IMR-90 (cell line): ENCODE results near the gene CPNE1. TPM values are rescaled to one million over a fixed set of nuclear protein-coding genes. Genes with fewer than 3 reads are reported as not detected.

ENCODE experiments used
- ATAC-seq: fragments of 200-7000 bp; cut with Tn5 transposase; 2 replicates; pipeline ENCODE4 v1.9.1; 2020; ENCODE audit warnings: low read depth, mild to moderate bottlenecking, moderate library complexity
- BruUV-seq: library from RNA; stranded (reverse); fragments of 400-500 nt; replicated peaks from 2 replicates; lab custom pipeline; 2021; lab: Mats Ljungman, UMichigan
- CTCF ChIA-PET: fragments of 300-600 bp; formaldehyde crosslinking; extraction: SDS; loops from one replicate; lab custom pipeline; 2021; ENCODE audit warnings: antibody characterized with exemption; lab: Yijun Ruan, JAX
- POLR2A ChIA-PET: fragments of 300-600 bp; sonication (Branson Sonifier 250); formaldehyde crosslinking; loops from one replicate; lab custom pipeline; 2022; ENCODE audit warnings: antibody characterized with exemption; ENCODE audit not compliant: unreplicated experiment; lab: Charles Lee
- DNase-seq: peaks from one replicate; pipeline ENCODE4 v3.0.0; 2013
- H2AFZ ChIP-seq: replicated peaks from 2 replicates; pipeline ENCODE3; 2013; ENCODE audit warnings: low read length, mild to moderate bottlenecking; ENCODE audit not compliant: poor library complexity
- H2AK5ac ChIP-seq: 2 replicates; pipeline ENCODE4 v1.6.1; 2013; ENCODE audit warnings: low read depth, low read length, inconsistent platforms
- H2AK9ac ChIP-seq: replicated peaks from 2 replicates; pipeline ENCODE3; 2013; ENCODE audit warnings: mild to moderate bottlenecking, low read depth, low read length, moderate library complexity; ENCODE audit not compliant: poor library complexity
- H2BK120ac ChIP-seq: 2 replicates; pipeline ENCODE4 v1.6.1; 2013; ENCODE audit warnings: low read depth, low read length, inconsistent platforms
- H2BK15ac ChIP-seq: 3 replicates; pipeline ENCODE4 v1.6.1; 2013; ENCODE audit warnings: low read depth, low read length, inconsistent platforms
- H2BK20ac ChIP-seq: 2 replicates; pipeline ENCODE4 v1.6.1; 2013; ENCODE audit warnings: low read depth, mild to moderate bottlenecking, inconsistent platforms, low read length, moderate library complexity
- H2BK5ac ChIP-seq: 2 replicates; pipeline ENCODE4 v1.6.1; 2013; ENCODE audit warnings: mild to moderate bottlenecking, low read depth, low read length, inconsistent platforms; ENCODE audit not compliant: poor library complexity, severe bottlenecking
- H3K14ac ChIP-seq: replicated peaks from 2 replicates; pipeline ENCODE4 v1.6.1; 2013; ENCODE audit warnings: low read depth, low read length, inconsistent platforms
- H3K18ac ChIP-seq: 2 replicates; pipeline ENCODE4 v1.6.1; 2013; ENCODE audit warnings: low read depth, low read length, control low read depth
- H3K23ac ChIP-seq: 2 replicates; pipeline ENCODE4 v1.6.1; 2013; ENCODE audit warnings: low read depth, low read length, inconsistent platforms
- H3K27ac ChIP-seq: 2 replicates; pipeline ENCODE4 v1.5.1; 2013; ENCODE audit warnings: mild to moderate bottlenecking, control low read depth, low read length; ENCODE audit not compliant: insufficient read depth
- H3K27me3 ChIP-seq: 2 replicates; pipeline ENCODE4 v1.6.1; 2013; ENCODE audit warnings: low read length; ENCODE audit not compliant: control insufficient read depth, insufficient read depth
- H3K36me3 ChIP-seq: 2 replicates; pipeline ENCODE4 v1.6.1; 2013; ENCODE audit warnings: low read length, mixed read lengths; ENCODE audit not compliant: control insufficient read depth, insufficient read depth
- H3K4ac ChIP-seq: 2 replicates; pipeline ENCODE4 v1.6.1; 2013; ENCODE audit warnings: low read depth, low read length, inconsistent platforms
- H3K4me1 ChIP-seq: 2 replicates; pipeline ENCODE4 v1.6.1; 2013; ENCODE audit warnings: low read length, mixed read lengths; ENCODE audit not compliant: control insufficient read depth, insufficient read depth
- H3K4me2 ChIP-seq: 2 replicates; pipeline ENCODE4 v1.6.1; 2013; ENCODE audit warnings: low read depth, mild to moderate bottlenecking, control low read depth, low read length, moderate library complexity
- H3K4me3 ChIP-seq: 2 replicates; pipeline ENCODE4 v1.5.1; 2013; ENCODE audit warnings: low read depth, mild to moderate bottlenecking, control low read depth, low read length, moderate library complexity; ENCODE audit not compliant: insufficient read depth
- H3K56ac ChIP-seq: 2 replicates; pipeline ENCODE4 v1.6.1; 2013; ENCODE audit warnings: low read length, inconsistent platforms; ENCODE audit not compliant: insufficient read depth; ENCODE audit errors: extremely low read depth
- H3K79me1 ChIP-seq, 2 experiments: 2 replicates each; pipeline ENCODE4 v1.6.1; 2013; ENCODE audit warnings: low read length in 2 of 2, inconsistent platforms in 1 of 2, low read depth in 1 of 2
- H3K9ac ChIP-seq: 2 replicates; pipeline ENCODE4 v1.6.1; 2013; ENCODE audit warnings: low read depth, low read length, control low read depth
- H3K9me1 ChIP-seq: 2 replicates; pipeline ENCODE4 v1.6.1; 2013; ENCODE audit warnings: low read length, inconsistent platforms; ENCODE audit not compliant: insufficient read depth
- H3K9me3 ChIP-seq: 2 replicates; pipeline ENCODE4 v1.6.1; 2013; ENCODE audit warnings: low read length; ENCODE audit not compliant: control insufficient read depth, insufficient read depth
- H4K20me1 ChIP-seq: 2 replicates; pipeline ENCODE4 v1.6.1; 2013; ENCODE audit warnings: low read length, inconsistent platforms; ENCODE audit not compliant: insufficient read depth
- H4K5ac ChIP-seq: 2 replicates; pipeline ENCODE4 v1.6.1; 2013; ENCODE audit warnings: mild to moderate bottlenecking, low read depth, low read length, control low read depth
- H4K8ac ChIP-seq, 2 experiments: 2 replicates each; pipeline ENCODE4 v1.6.1; 2013; ENCODE audit warnings: low read depth in 2 of 2, low read length in 2 of 2, control low read depth in 1 of 2, inconsistent platforms in 1 of 2
- H4K91ac ChIP-seq: 2 replicates; pipeline ENCODE4 v1.6.1; 2013; ENCODE audit warnings: low read depth, low read length, inconsistent platforms; ENCODE audit not compliant: insufficient read depth
- BHLHE40 ChIP-seq: fragments of 150-350 bp; IDR thresholded peaks from 2 replicates; pipeline ENCODE4 v1.6.1; 2016; ENCODE audit warnings: mild to moderate bottlenecking, low read depth, low read length
- CEBPB ChIP-seq: IDR thresholded peaks from 2 replicates; pipeline ENCODE4 v1.6.1; 2012; ENCODE audit warnings: low read depth, low read length, improper control_type of control experiment
- CHD1 ChIP-seq: IDR thresholded peaks from 2 replicates; pipeline ENCODE4 v1.6.1; 2012; ENCODE audit warnings: low read depth, low read length, improper control_type of control experiment
- FOS ChIP-seq: fragments of 150-350 bp; IDR thresholded peaks from 2 replicates; pipeline ENCODE4 v1.6.1; 2016; ENCODE audit warnings: low read depth, low read length
- MAFK ChIP-seq: IDR thresholded peaks from 2 replicates; pipeline ENCODE4 v1.6.1; 2012; ENCODE audit warnings: low read depth, low read length, improper control_type of control experiment
- NFE2L2 ChIP-seq: fragments of 150-350 bp; IDR thresholded peaks from 2 replicates; pipeline ENCODE4 v1.6.1; 2016; ENCODE audit warnings: low read depth, mild to moderate bottlenecking, low read length
- POLR2A ChIP-seq: IDR thresholded peaks from 2 replicates; pipeline ENCODE4 v1.6.1; 2012; ENCODE audit warnings: mild to moderate bottlenecking, low read depth, low read length
- RAD21 ChIP-seq: IDR thresholded peaks from 2 replicates; pipeline ENCODE4 v1.6.1; 2012; ENCODE audit warnings: low read length, improper control_type of control experiment
- RCOR1 ChIP-seq: IDR thresholded peaks from 2 replicates; pipeline ENCODE4 v1.6.1; 2012; ENCODE audit warnings: mild to moderate bottlenecking, low read length, improper control_type of control experiment; ENCODE audit not compliant: insufficient replicate concordance
- RFX5 ChIP-seq: IDR thresholded peaks from 2 replicates; pipeline ENCODE4 v1.8.0; 2012; ENCODE audit warnings: low read depth, mild to moderate bottlenecking, low read length, moderate library complexity
- SMC3 ChIP-seq: fragments of 150-350 bp; IDR thresholded peaks from 2 replicates; pipeline ENCODE4 v1.6.1; 2016; ENCODE audit warnings: low read depth, mild to moderate bottlenecking, antibody characterized with exemption, low read length, moderate library complexity
- WGBS, 2 experiments: methylation state at CpG; one replicate each; pipeline versions ENCODE4 v1.1.5 to v1.1.7; 2013; ENCODE audit warnings: missing lambda C conversion rate in 2 of 2; ENCODE audit not compliant: insufficient read length in 1 of 2; ENCODE audit errors: extremely low coverage in 2 of 2; 5-methylcytosine and 5-hydroxymethylcytosine counted together
- dilution Hi-C: fragments of 300-500 bp; cut with HindIII; formaldehyde crosslinking; loops from one replicate; pipeline ENCODE4 v1.14.3; 2018; ENCODE audit warnings: low sequenced_read_pairs; ENCODE audit not compliant: unreplicated experiment
- in situ Hi-C: fragments of 300-500 bp; cut with MboI; formaldehyde crosslinking; loops from 3 replicates; pipeline ENCODE4 v1.14.3; 2019; ENCODE audit warnings: low sequenced_read_pairs, inconsistent platforms, mixed read lengths
- intact Hi-C: fragments of 100-400 bp; cut with micrococcal nuclease; formaldehyde crosslinking; loops from 2 replicates; pipeline ENCODE4 v1.10.0; 2022
- polyA plus RNA-seq, 3 experiments: library from polyadenylated mRNA; depleted of rRNA; stranded (reverse); fragments of >200 nt; gene quantifications; 2 replicates each; pipeline ENCODE4 v1.2.3, GENCODE V29; 2012; ENCODE audit warnings: low replicate concordance in 1 of 3
- total RNA-seq: library from RNA; depleted of rRNA; stranded (reverse); fragments of >200 nt; gene quantifications from 2 replicates; pipeline ENCODE4 v1.2.3, GENCODE V29; 2012
- TF ChIP-seq, protein P1 (sequence below): fragments of 150-350 bp; IDR thresholded peaks from 2 replicates; pipeline ENCODE4 v1.6.1; 2016; ENCODE audit warnings: low read depth, mild to moderate bottlenecking, low read length, moderate library complexity, borderline replicate concordance

The CPNE1 gene
- total and polyA plus RNA-seq, 2 of the 4 experiments (the other 2 are of a cell fraction) = 163 to 165 TPM

DNA sequence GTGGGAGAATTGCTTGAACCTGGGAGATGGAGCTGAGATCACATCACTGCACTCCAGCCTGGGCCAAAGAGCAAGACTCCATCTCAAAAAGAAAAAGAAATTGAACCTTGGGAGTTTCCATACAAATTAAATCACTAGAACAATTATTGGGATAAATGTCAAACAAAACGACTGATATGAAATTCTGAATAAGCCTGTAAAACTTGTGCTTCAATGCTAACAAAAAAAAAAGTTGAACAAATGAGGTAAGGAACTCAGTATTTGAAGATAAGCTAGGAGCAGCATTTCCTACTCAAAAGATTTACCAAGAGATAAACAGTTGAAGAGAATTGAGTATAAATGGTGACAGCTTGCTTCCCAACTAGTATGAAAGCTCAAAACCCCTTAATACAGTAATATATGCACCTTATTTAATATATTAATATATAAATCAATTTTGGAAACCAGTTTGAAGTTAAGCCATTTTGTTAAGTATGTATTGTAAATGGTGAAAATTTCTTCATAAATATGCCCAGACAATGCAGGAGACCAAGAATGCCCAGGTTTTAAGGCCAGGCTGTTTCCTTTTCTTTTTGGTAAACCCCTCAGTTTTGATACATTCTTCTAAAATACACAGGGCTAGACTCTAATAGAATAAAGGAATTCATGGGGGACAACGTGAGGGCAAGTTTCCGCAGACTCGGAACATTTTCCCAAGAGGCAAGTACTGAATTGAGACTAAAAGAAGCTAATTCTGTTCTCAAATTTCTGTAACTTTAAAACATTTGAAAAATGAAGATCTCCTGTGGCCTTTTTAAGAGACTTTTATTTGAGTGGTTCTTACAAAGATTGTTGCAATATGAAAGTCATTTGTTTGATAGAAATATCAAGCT, 38.4 kb upstream of the CPNE1 start:
- Histone ChIP-seq H3K4me3 (no peak overlapping the region), H3K4me1 (peaks cover 3% of the 10 kb centered on the region), H3K56ac (no peak overlapping the region), H4K5ac (no peak overlapping the region), H4K91ac (no peak overlapping the region), H2AK9ac (no peak overlapping the region), H3K9ac (no peak overlapping the region), H2AK5ac (no peak overlapping the region), H3K36me3 (peaks cover 46% of the 10 kb centered on the region), H2BK15ac (no peak overlapping the region), H3K27me3 (no peaks in the 10 kb centered on the region), H2AFZ (no peak overlapping the region), H2BK120ac (no peak overlapping the region), H4K8ac (no peak overlapping the region), H2BK20ac (no peak overlapping the region), H3K27ac (no peak overlapping the region), H3K23ac (no peak overlapping the region), H2BK5ac (no peak overlapping the region), H3K4ac (no peak overlapping the region), H3K4me2 (no peak overlapping the region), H3K14ac (no peak overlapping the region), H4K20me1 (peaks cover 39% of the 10 kb centered on the region), H3K9me3 (no peaks in the 10 kb centered on the region), H3K79me1 (peaks cover 10 to 64% of the 10 kb centered on the region in 2 experiments), H3K18ac (no peak overlapping the region), H3K9me1 (no peaks in the 10 kb centered on the region)
- intact Hi-C loops = loop anchor here (10.0 kb wide), 1 partner anchor 182 kb away; no protein-coding TSS in a partner anchor
- DNase-seq (no peak), ATAC-seq (no peak)
- POLR2A ChIA-PET = interaction anchor here (1.1 kb wide), 1 partner anchor 39 kb away, joined by 3 read pairs; the partner anchor contains the start of gene RBM39
- in situ Hi-C loops = no loop called here
- CTCF ChIA-PET = interaction anchor here (0.7 kb wide), 1 partner anchor 435 kb away, joined by 3 read pairs; no protein-coding TSS in a partner anchor
- WGBS, 2 experiments = no CpG with 5 or more reads among the region's 4 CpGs
- TF ChIP-seq MAFK (no peak), CHD1 (no peak), RAD21 (no peak), FOS (no peak), RCOR1 (no peak), SMC3 (no peak), RFX5 (no peak), NFE2L2 (no peak), BHLHE40 (no peak), CEBPB (no peak), POLR2A (no peak; the same call in 1 of the 2 replicates)
- TF ChIP-seq, protein P1, sequence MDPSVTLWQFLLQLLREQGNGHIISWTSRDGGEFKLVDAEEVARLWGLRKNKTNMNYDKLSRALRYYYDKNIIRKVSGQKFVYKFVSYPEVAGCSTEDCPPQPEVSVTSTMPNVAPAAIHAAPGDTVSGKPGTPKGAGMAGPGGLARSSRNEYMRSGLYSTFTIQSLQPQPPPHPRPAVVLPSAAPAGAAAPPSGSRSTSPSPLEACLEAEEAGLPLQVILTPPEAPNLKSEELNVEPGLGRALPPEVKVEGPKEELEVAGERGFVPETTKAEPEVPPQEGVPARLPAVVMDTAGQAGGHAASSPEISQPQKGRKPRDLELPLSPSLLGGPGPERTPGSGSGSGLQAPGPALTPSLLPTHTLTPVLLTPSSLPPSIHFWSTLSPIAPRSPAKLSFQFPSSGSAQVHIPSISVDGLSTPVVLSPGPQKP = no peak
- BruUV-seq = no TSS peak
- dilution Hi-C loops = no loop called here
